HG03066 (cell line): ENCODE data around the gene CDKAL1.
"Not testable (repeated sequence)": the region's sequence is repeated elsewhere in the genome, so short reads cannot be mapped to it uniquely, and the experiment has no call there.

Experiments used
- ATAC-seq: cut with Tn5 transposase; IDR thresholded peaks from one replicate; pipeline ENCODE4 v1.9.1; 2021; ENCODE audit warnings: low read depth; ENCODE audit not compliant: unreplicated experiment

CDKAL1 gene

GRCh38 chr6:21080221-21080620 is 546.0 kb downstream of the CDKAL1 start:
- ATAC-seq: no peak

DNA sequence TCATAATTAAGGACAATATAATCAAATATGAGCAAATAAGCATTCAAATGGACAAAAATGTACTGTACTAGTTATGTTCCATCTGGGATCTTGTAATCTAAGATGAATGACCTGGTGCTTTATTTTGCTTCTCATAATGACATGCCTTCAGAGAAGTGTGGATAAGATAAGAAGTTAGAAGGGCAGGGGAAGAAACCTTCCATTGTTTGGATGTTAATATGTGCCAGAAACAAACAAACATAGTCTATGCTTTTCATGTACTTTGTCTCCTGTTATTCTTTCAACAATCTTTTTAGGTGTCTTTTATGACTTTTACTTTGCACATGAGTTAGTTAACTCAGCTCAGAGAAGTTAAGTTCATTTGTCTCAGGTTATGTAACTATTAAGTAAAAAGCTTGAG is 547.8 kb downstream of the CDKAL1 start:
- ATAC-seq: no peak

DNA sequence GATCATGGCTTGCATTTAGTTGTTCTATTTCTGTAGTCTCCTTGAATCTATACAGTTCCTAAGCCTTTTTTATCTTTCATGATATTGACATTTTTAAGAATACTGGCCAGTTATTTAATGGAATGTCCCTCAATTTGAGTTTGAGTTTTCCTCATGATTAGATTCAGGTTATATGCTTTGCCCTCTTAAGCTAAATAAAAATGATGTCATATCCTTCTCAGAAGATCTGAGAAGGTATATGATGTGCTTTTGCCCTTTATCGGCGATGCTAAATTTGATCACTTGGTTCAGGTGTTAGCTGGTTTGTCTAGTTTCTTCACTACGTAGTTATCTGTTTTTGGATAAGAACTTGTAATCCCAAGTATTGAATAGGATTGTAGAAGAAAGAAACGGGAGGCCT is 549.5 kb downstream of the CDKAL1 start:
- ATAC-seq: no peak

GRCh38 chr6:21084656-21085055 is 550.4 kb downstream of the CDKAL1 start:
- no peak for ATAC-seq

DNA sequence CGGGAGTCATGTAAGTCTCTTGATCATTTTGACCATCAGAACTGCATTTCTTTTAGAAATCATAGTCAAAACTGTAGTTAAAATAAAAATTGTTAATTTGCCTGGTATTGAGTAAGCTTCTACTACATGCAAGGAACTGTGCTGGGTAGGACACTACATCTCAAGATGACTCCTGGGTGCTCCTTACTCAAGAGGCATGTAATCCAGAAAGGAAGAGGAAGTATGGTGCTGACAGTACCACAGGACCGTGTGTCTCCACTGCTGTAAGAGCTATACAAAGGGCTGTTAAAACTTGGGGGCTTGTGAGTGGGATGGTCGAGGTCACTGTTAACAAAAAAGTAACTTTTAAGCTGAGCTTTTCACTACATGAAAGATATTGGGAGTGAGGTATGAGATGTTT is 551.0 kb downstream of the CDKAL1 start:
- ATAC-seq: no peak

GRCh38 chr6:21085643-21086042 is 551.4 kb downstream of the CDKAL1 start:
- ATAC-seq: no peak

- no peak for ATAC-seq
These were observed 552.9 kb downstream of the CDKAL1 start for GRCh38 chr6:21087188-21087587.

DNA sequence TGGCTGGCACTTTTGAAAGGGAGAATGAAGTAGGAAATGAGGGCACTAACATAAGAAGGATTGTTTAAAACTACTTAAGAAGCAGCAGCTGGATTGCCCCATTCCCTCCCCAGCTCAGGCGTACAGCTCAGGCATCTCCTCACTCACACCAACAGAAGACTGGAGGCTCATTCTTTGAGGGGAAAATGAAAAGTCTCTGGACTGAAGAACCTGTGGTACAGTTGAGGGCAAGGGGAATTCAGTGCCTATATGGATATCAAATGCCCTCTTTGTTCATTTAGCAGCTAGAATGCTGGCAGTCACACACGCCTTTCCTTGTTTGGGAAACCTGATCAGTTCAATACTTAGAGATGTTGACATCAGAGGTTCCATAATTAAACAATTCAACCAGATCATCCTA is 557.2 kb downstream of the CDKAL1 start:
- ATAC-seq: no peak

GRCh38 chr6:21092231-21092772 is 558.0 kb downstream of the CDKAL1 start:
- ATAC-seq: not testable (repeated sequence)

DNA sequence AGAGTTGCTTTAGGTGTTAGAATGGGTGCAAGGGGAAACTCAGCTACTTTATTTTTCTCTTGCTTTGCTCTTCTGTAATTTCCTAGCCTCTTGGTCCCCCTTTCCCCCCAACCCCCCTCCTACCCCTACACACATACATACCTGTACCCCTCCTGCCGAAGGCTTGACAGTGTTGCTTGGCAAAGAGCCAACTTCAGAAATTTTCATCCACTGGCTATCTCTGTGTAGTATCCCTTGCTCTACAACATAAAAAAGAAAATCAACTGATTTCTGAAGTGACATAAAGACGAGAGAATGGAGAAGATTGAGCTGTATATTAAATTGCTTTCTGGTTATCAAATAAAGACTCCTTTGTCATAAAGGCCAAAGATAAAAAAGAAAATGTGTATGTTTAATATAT is 561.2 kb downstream of the CDKAL1 start:
- ATAC-seq: no peak

- ATAC-seq: no peak
These were observed 563.9 kb downstream of the CDKAL1 start for GRCh38 chr6:21098134-21098533.

- no peak for ATAC-seq
These were observed 564.5 kb downstream of the CDKAL1 start for GRCh38 chr6:21098744-21099143.

DNA sequence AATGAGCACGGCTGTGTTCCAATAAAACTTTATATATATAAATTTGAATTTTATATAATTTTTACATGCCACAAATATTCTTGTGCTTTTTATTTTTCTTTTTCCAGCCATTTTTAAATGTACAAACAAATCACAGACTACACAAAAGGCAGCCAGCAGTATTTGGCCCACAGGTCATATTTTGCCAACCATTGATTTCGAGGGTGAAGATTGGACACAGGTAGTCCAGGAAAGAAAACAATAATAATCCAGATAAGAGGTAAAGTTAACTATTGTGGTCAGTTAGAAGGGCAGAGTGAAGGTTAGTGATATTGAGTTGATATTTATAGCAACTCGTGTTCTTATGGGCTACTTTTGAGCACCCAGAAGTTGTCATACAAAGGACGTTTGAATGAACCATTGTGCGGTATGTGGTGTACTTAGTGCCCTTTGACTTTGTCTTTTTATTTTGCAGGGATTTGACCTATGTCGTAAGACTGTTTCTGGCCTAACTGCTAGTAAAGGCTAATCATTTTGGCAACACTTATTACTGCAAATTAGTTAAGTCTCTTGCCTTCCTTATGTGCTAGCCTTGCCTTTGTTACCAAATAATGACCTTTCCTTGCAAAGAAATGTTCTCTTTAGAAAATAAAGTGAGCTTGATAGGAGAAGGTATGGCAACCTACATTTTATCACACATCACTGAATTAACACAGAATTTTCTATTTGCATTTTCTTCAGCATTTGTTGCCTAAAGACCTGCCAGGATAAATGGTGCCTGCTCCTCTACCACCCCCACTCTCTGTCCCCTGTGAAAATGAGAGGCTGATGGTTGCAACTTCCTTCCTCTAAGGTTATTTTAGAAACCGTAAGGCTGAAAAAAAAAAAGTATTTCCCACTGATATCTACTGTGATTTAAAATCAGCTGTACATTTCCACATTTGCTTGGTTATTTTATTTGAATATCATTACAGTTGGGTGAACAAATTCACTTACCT is 565.4 kb downstream of the CDKAL1 start:
- ATAC-seq: no peak

GRCh38 chr6:21100991-21101390 is 566.7 kb downstream of the CDKAL1 start:
- no peak for ATAC-seq

DNA sequence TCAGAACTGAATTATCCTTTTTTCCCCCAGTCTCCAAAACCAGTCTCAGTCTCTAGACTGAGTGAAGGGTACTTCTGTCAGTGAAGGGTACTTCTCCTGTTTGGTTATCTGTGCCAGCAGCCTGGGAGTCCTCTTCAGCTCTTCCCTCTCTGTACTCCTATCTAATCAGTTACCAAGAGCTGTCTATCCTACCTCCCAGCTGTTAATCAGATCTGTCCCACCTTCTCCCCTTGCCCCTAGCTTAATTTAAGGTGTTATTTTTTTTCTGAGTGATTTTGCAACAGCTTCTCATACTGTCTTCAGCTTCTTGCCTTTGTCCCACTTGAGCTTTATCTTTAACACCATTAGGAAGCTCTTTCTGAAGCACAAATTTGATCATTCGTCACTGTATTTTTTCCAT is 567.4 kb downstream of the CDKAL1 start:
- ATAC-seq: no peak

- no peak for ATAC-seq
These were observed 567.9 kb downstream of the CDKAL1 start for GRCh38 chr6:21102201-21102600.

DNA sequence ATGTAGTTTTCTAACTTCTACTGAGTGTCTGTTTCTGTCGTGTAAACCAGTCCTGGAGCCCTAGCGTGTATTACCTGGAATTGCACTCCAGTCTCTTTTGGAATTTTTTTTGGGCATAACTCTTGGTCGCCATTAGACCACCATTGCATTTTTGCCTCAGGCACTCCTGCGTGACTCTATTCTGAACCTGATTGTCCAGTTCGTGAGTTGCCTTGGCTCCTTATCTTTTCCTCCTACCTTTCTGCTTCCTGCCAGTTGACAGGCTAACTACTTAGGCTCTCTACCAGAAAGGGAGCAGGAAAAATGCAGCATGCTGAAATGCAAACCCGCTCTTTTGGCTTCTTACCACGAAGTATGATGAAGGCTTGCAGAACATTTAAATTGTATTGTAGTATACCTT is 568.4 kb downstream of the CDKAL1 start:
- ATAC-seq: no peak

GRCh38 chr6:21103626-21104224 is 569.5 kb downstream of the CDKAL1 start:
- ATAC-seq: no peak

GRCh38 chr6:21104288-21104687 is 570.0 kb downstream of the CDKAL1 start:
- ATAC-seq: no peak

DNA sequence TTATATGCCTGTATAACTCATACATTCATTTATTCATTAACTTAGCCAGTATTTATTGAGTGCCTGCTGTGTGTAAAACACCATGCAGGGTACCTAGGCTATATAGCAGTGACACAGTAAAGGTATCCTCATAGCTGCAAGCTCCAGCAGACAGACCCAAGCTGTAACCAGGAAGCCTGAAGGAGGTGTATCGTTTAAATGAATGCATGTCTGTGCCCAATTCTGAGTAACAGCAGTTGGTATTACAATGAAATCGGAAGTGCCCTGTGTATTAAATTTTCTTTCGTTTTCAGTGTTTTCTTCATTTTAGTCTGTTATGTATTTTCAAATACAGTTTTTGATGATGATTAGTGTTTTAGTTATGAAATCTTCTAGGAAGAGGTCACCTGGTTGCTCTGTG is 573.5 kb downstream of the CDKAL1 start:
- no peak for ATAC-seq

GRCh38 chr6:21109391-21110178 is 575.3 kb downstream of the CDKAL1 start:
- ATAC-seq: no peak
